NAMALWA (cell line): ENCODE measurements around the gene CALU.

Experiments
- DNase-seq: peaks from one replicate; pipeline ENCODE4 v3.0.0-alpha.2; 2015; ENCODE audit warnings: low spot score

The CALU gene

GRCh38 chr7:128739048-128739962 lies at the start of gene CALU:
Gene CALU, plus strand, starts transcription at chr7:128739359. Its CDS starts 9,225 bp downstream, at chr7:128748584.
- DNase-seq: peak; percentile 98

- DNase-seq: no peak
Observed at GRCh38 chr7:128691227-128691626, 47.9 kb upstream of the CALU start.

- DNase-seq: no peak
Observed at GRCh38 chr7:128692623-128693270, 46.4 kb upstream of the CALU start.

GRCh38 chr7:128693373-128694015 lies 45.7 kb upstream of the CALU start:
- no peak for DNase-seq

- no peak for DNase-seq
Observed at GRCh38 chr7:128694738-128695137, 44.4 kb upstream of the CALU start.

- no peak for DNase-seq
Observed at GRCh38 chr7:128697302-128697905, 41.8 kb upstream of the CALU start.

GRCh38 chr7:128699196-128699712 lies 39.9 kb upstream of the CALU start:
- DNase-seq: no peak

- DNase-seq: no peak
Observed at GRCh38 chr7:128699895-128700294, 39.3 kb upstream of the CALU start.

- no peak for DNase-seq
Observed at GRCh38 chr7:128701062-128701785, 37.9 kb upstream of the CALU start.

- DNase-seq: no peak
Observed at GRCh38 chr7:128703609-128704241, 35.4 kb upstream of the CALU start.

GRCh38 chr7:128705891-128706333 lies 33.2 kb upstream of the CALU start:
- DNase-seq: peak; percentile 26

GRCh38 chr7:128707752-128708151 lies 31.4 kb upstream of the CALU start:
- no peak for DNase-seq

- DNase-seq: no peak
Observed at GRCh38 chr7:128708235-128708634, 30.9 kb upstream of the CALU start.

GRCh38 chr7:128708824-128709223 lies 30.3 kb upstream of the CALU start:
- DNase-seq: no peak

GRCh38 chr7:128710481-128710880 lies 28.7 kb upstream of the CALU start:
- DNase-seq: no peak

- DNase-seq: no peak
Observed at GRCh38 chr7:128713794-128714193, 25.4 kb upstream of the CALU start.

- no peak for DNase-seq
Observed at GRCh38 chr7:128714701-128715495, 24.3 kb upstream of the CALU start.

- no peak for DNase-seq
Observed at GRCh38 chr7:128718967-128719642, 20.1 kb upstream of the CALU start.

GRCh38 chr7:128721376-128721775 lies 17.8 kb upstream of the CALU start:
- DNase-seq: no peak
